ENCODE results near the gene TIGAR. TPM values are rescaled to one million over a fixed set of nuclear protein-coding genes. Genes with fewer than 3 reads are reported as not detected.
A peak's percentile ranks its signal among the peaks of the same experiment; 100 is the strongest.

The TIGAR gene
- total RNA-seq, 1 donor from 2014 or later: 13.6 TPM

- DNase-seq (peak; percentile 82), ATAC-seq (ENCODE audit: poor library complexity) (peak; percentile 38)
- intact Hi-C loops (cut with DNase I): no loop called here
Measured at GRCh38 chr12:4280351-4281163, 40.5 kb upstream of the TIGAR start.

GRCh38 chr12:4281173-4281654 lies 39.8 kb upstream of the TIGAR start:
- intact Hi-C loops (cut with DNase I): no loop called here
- no peak for DNase-seq
- ATAC-seq (ENCODE audit: poor library complexity): no peak

GRCh38 chr12:4282103-4282891 lies 38.7 kb upstream of the TIGAR start:
- intact Hi-C loops (cut with DNase I): no loop called here
- DNase-seq (no peak), ATAC-seq (ENCODE audit: poor library complexity) (no peak)

GRCh38 chr12:4282892-4283511 lies 38.0 kb upstream of the TIGAR start:
- no peak for ATAC-seq (ENCODE audit: poor library complexity)
- no peak for DNase-seq
- intact Hi-C loops (cut with DNase I): no loop called here

- intact Hi-C loops (cut with DNase I): no loop called here
- DNase-seq (no peak), ATAC-seq (ENCODE audit: poor library complexity) (no peak)
Measured at GRCh38 chr12:4283512-4284255, 37.3 kb upstream of the TIGAR start.

GRCh38 chr12:4284306-4284705 lies 36.7 kb upstream of the TIGAR start:
- ATAC-seq (ENCODE audit: poor library complexity) (no peak), DNase-seq (no peak)
- intact Hi-C loops (cut with DNase I): no loop called here

- intact Hi-C loops (cut with DNase I): no loop called here
- no peak for ATAC-seq (ENCODE audit: poor library complexity)
- DNase-seq: no peak
Measured at GRCh38 chr12:4285070-4285469, 35.9 kb upstream of the TIGAR start.

- no peak for ATAC-seq (ENCODE audit: poor library complexity)
- intact Hi-C loops (cut with DNase I): no loop called here
- DNase-seq: no peak
Measured at GRCh38 chr12:4286228-4286627, 34.8 kb upstream of the TIGAR start.

GRCh38 chr12:4286771-4287317 lies 34.2 kb upstream of the TIGAR start:
- DNase-seq (no peak), ATAC-seq (ENCODE audit: poor library complexity) (peak; percentile 14)
- intact Hi-C loops (cut with DNase I): no loop called here

GRCh38 chr12:4287325-4288211 lies 33.4 kb upstream of the TIGAR start:
- DNase-seq: no peak
- no peak for ATAC-seq (ENCODE audit: poor library complexity)
- intact Hi-C loops (cut with DNase I): no loop called here

GRCh38 chr12:4288296-4289131 lies 32.5 kb upstream of the TIGAR start:
- no peak for DNase-seq
- ATAC-seq (ENCODE audit: poor library complexity): no peak
- intact Hi-C loops (cut with DNase I): no loop called here

- no peak for DNase-seq
- intact Hi-C loops (cut with DNase I): no loop called here
- peak; percentile 25 for ATAC-seq (ENCODE audit: poor library complexity)
Measured at GRCh38 chr12:4289231-4289878, 31.7 kb upstream of the TIGAR start.

- ATAC-seq (ENCODE audit: poor library complexity) (no peak), DNase-seq (no peak)
- intact Hi-C loops (cut with DNase I): no loop called here
Measured at GRCh38 chr12:4289998-4290790, 30.8 kb upstream of the TIGAR start.

GRCh38 chr12:4292341-4293073 lies 28.5 kb upstream of the TIGAR start:
- intact Hi-C loops (cut with DNase I): no loop called here
- DNase-seq (no peak), ATAC-seq (ENCODE audit: poor library complexity) (no peak)

Measured in Right ventricle myocardium superior (tissue), 1 donor.